ENCODE results near the gene CACNA1C. TPM values are rescaled to one million over a fixed set of nuclear protein-coding genes. Genes with fewer than 3 reads are reported as not detected.

Gene CACNA1C
- total and polyA plus RNA-seq, 2 donors (not counting 1 experiment from before 2014, with no cell fraction given) = 7.6 to 11.4 TPM

- H3K27me3 ChIP-seq (ENCODE audit: control insufficient read depth, insufficient read depth, low read length) = no peaks in the 10 kb centered on the region
- H3K9me3 ChIP-seq (ENCODE audit: control insufficient read depth, insufficient read depth, low read depth, low read length) = no peaks in the 10 kb centered on the region
- H3K36me3 ChIP-seq (ENCODE audit: control insufficient read depth, insufficient read depth, low read length) = no peaks in the 10 kb centered on the region
- H3K27ac ChIP-seq (ENCODE audit: insufficient read depth, low read length) = no peak overlapping the region
- no peaks in the 10 kb centered on the region for H3K4me1 ChIP-seq (ENCODE audit: control insufficient read depth, extremely low read depth, insufficient read depth, low read length)
- H3K79me2 ChIP-seq (ENCODE audit: control insufficient read depth, insufficient read depth, low read length) = no peaks in the 10 kb centered on the region
- H3K4me3 ChIP-seq (replicated peaks in 1 of 4; ENCODE audit: control extremely low read depth in 1 of 4, insufficient read depth in 1 of 4, low read depth in 3 of 4, low read length in 4 of 4) = no peak overlapping the region
- no peak overlapping the region for H3K9ac ChIP-seq (ENCODE audit: insufficient read depth, low read length)
- TF ChIP-seq CTCF (conservative IDR thresholded peaks at IDR 0.05 in 1 of 2, IDR thresholded peaks at IDR 0.05 in 1 of 2; ENCODE audit: low read depth in 1 of 2, low read length in 2 of 2) (peak; percentile 31), EZH2 (IDR thresholded peaks at IDR 0.05; ENCODE audit: low read length, missing control alignments) (no peak)
- H3K4me2 ChIP-seq (ENCODE audit: extremely low read depth, insufficient read depth, low read length) = no peak overlapping the region
- H2AFZ ChIP-seq (ENCODE audit: low read length) = no peak overlapping the region
- DNase-seq (ENCODE audit: low read depth in 2 of 2) = peak in 1 of 2 donors; percentile 23
- no peaks in the 10 kb centered on the region for H4K20me1 ChIP-seq (ENCODE audit: control insufficient read depth, extremely low read depth, insufficient read depth, low read length)
These were observed 571.9 kb downstream of the CACNA1C start for GRCh38 chr12:2624543-2625288.

- TF ChIP-seq CTCF (conservative IDR thresholded peaks at IDR 0.05 in 1 of 2, IDR thresholded peaks at IDR 0.05 in 1 of 2; ENCODE audit: low read depth in 1 of 2, low read length in 2 of 2) = no peak
- TF ChIP-seq EZH2 (IDR thresholded peaks at IDR 0.05; ENCODE audit: low read length, missing control alignments) = no peak
- no peaks in the 10 kb centered on the region for H3K27me3 ChIP-seq (ENCODE audit: control insufficient read depth, insufficient read depth, low read length)
- H3K9ac ChIP-seq (ENCODE audit: insufficient read depth, low read length) = no peak overlapping the region
- H2AFZ ChIP-seq (ENCODE audit: low read length) = no peak overlapping the region
- no peaks in the 10 kb centered on the region for H3K36me3 ChIP-seq (ENCODE audit: control insufficient read depth, insufficient read depth, low read length)
- no peak overlapping the region for H3K4me3 ChIP-seq (replicated peaks in 1 of 4; ENCODE audit: control extremely low read depth in 1 of 4, insufficient read depth in 1 of 4, low read depth in 3 of 4, low read length in 4 of 4)
- H3K27ac ChIP-seq (ENCODE audit: insufficient read depth, low read length) = no peak overlapping the region
- DNase-seq (ENCODE audit: low read depth in 2 of 2) = no peak
- H3K4me1 ChIP-seq (ENCODE audit: control insufficient read depth, extremely low read depth, insufficient read depth, low read length) = no peaks in the 10 kb centered on the region
- no peaks in the 10 kb centered on the region for H4K20me1 ChIP-seq (ENCODE audit: control insufficient read depth, extremely low read depth, insufficient read depth, low read length)
- no peaks in the 10 kb centered on the region for H3K9me3 ChIP-seq (ENCODE audit: control insufficient read depth, insufficient read depth, low read depth, low read length)
- no peak overlapping the region for H3K4me2 ChIP-seq (ENCODE audit: extremely low read depth, insufficient read depth, low read length)
- H3K79me2 ChIP-seq (ENCODE audit: control insufficient read depth, insufficient read depth, low read length) = no peaks in the 10 kb centered on the region
These were observed 572.5 kb downstream of the CACNA1C start for GRCh38 chr12:2625289-2625612.

GRCh38 chr12:2627076-2627834, 574.5 kb downstream of the CACNA1C start:
- no peak overlapping the region for H3K27ac ChIP-seq (ENCODE audit: insufficient read depth, low read length)
- DNase-seq (ENCODE audit: low read depth in 2 of 2) = no peak
- no peak for TF ChIP-seq CTCF (conservative IDR thresholded peaks at IDR 0.05 in 1 of 2, IDR thresholded peaks at IDR 0.05 in 1 of 2; ENCODE audit: low read depth in 1 of 2, low read length in 2 of 2)
- TF ChIP-seq EZH2 (IDR thresholded peaks at IDR 0.05; ENCODE audit: low read length, missing control alignments) = no peak
- no peak overlapping the region for H3K4me3 ChIP-seq (replicated peaks in 1 of 4; ENCODE audit: control extremely low read depth in 1 of 4, insufficient read depth in 1 of 4, low read depth in 3 of 4, low read length in 4 of 4)
- no peaks in the 10 kb centered on the region for H4K20me1 ChIP-seq (ENCODE audit: control insufficient read depth, extremely low read depth, insufficient read depth, low read length)
- H3K36me3 ChIP-seq (ENCODE audit: control insufficient read depth, insufficient read depth, low read length) = no peaks in the 10 kb centered on the region
- no peak overlapping the region for H2AFZ ChIP-seq (ENCODE audit: low read length)
- no peaks in the 10 kb centered on the region for H3K9me3 ChIP-seq (ENCODE audit: control insufficient read depth, insufficient read depth, low read depth, low read length)
- no peaks in the 10 kb centered on the region for H3K27me3 ChIP-seq (ENCODE audit: control insufficient read depth, insufficient read depth, low read length)
- H3K79me2 ChIP-seq (ENCODE audit: control insufficient read depth, insufficient read depth, low read length) = no peaks in the 10 kb centered on the region
- no peak overlapping the region for H3K9ac ChIP-seq (ENCODE audit: insufficient read depth, low read length)
- H3K4me1 ChIP-seq (ENCODE audit: control insufficient read depth, extremely low read depth, insufficient read depth, low read length) = no peaks in the 10 kb centered on the region
- H3K4me2 ChIP-seq (ENCODE audit: extremely low read depth, insufficient read depth, low read length) = no peak overlapping the region
